OCI-LY3 (cell line): ENCODE measurements around the gene AMFR.

ENCODE experiments used
- EZH2phosphoT487 ChIP-seq: fragments of 200-600 bp; shearing (Covaris generic); IDR thresholded peaks from 2 replicates; pipeline ENCODE4 v1.6.1; 2018; ENCODE audit warnings: antibody characterized with exemption, mixed run types, low read depth
- TF ChIP-seq, protein P1 (sequence below): fragments of 200-600, 300-600 bp; sonication (generic); IDR thresholded peaks from 2 replicates; pipeline ENCODE4 v1.5.1; 2014; ENCODE audit warnings: antibody characterized with exemption, low read length, low read depth

DNA sequence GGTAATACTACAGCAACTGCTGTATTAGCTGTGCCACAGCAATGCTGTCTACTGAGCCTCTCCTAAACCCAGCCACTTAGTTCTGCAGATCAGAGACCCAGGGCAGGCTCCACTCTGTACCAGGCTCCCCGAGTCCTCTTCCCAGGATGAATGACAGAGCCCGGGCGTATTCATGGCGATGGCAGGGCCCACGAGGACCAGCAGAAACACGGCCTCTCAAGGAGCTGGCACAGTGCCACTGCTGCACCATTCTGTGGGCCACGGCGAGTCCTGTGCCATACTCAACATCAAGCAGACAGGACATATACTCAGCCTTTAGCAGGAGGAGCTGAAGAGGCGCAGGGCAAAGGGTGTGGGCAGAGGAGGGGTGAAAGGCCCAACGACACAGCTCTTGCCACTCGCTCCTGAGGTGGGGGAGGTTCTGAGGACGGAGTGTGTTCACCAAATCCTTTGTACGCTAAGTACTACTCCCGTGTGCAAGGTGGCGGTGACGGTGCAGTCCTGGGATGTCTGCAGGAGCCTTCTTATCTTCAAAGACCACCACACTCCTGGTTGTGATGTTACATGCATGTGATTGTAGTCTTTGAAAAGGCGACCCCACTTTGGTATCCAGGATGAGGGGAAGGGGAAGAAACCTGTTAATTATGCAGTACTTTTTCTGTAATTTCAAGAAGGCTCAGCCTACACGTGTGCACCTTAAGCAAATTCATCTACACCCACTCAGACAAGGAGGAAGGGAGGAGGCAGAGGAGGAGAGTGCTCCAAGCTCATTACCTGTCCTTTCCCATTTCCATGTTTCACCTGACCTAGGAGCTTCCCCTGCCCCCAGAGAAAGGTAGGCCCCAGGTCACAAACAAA, 98.0 kb downstream of the AMFR start:
- TF ChIP-seq, protein P1, sequence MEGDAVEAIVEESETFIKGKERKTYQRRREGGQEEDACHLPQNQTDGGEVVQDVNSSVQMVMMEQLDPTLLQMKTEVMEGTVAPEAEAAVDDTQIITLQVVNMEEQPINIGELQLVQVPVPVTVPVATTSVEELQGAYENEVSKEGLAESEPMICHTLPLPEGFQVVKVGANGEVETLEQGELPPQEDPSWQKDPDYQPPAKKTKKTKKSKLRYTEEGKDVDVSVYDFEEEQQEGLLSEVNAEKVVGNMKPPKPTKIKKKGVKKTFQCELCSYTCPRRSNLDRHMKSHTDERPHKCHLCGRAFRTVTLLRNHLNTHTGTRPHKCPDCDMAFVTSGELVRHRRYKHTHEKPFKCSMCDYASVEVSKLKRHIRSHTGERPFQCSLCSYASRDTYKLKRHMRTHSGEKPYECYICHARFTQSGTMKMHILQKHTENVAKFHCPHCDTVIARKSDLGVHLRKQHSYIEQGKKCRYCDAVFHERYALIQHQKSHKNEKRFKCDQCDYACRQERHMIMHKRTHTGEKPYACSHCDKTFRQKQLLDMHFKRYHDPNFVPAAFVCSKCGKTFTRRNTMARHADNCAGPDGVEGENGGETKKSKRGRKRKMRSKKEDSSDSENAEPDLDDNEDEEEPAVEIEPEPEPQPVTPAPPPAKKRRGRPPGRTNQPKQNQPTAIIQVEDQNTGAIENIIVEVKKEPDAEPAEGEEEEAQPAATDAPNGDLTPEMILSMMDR, result no peak
- no peak for TF ChIP-seq EZH2phosphoT487
